Kidney epithelial cell (primary cell): ENCODE results near the gene TENM4. TPM values are rescaled to one million over a fixed set of nuclear protein-coding genes. Genes with fewer than 3 reads are reported as not detected.

ENCODE experiments used
- DNase-seq: peaks from one replicate; pipeline ENCODE4 v3.0.0-alpha.2; 2010; ENCODE audit warnings: low read depth
- H3K27me3 ChIP-seq: 2 replicates; pipeline ENCODE4 v1.6.0; 2011; ENCODE audit warnings: low read length; ENCODE audit not compliant: control insufficient read depth, insufficient read depth
- H3K36me3 ChIP-seq: 2 replicates; pipeline ENCODE4 v1.5.1; 2011; ENCODE audit warnings: low read length; ENCODE audit not compliant: control insufficient read depth, insufficient read depth
- H3K4me3 ChIP-seq: 2 replicates; pipeline ENCODE4 v1.5.1; 2011; ENCODE audit warnings: low read depth, mild to moderate bottlenecking, control low read depth, low read length
- total RNA-seq: library from RNA; depleted of rRNA; stranded (reverse); fragments of >200 nt; gene quantifications from 2 replicates; pipeline ENCODE4 v1.2.3, GENCODE V29; 2015
- TF ChIP-seq, protein P1 (sequence below): IDR thresholded peaks from 2 replicates; pipeline ENCODE4 v1.5.1; 2011; ENCODE audit warnings: mild to moderate bottlenecking, moderate library complexity, low read length, control low read depth, inconsistent platforms; ENCODE audit not compliant: insufficient read depth, poor library complexity, severe bottlenecking

The TENM4 gene
- total RNA-seq, 1 donor from 2014 or later: 35.3 TPM

DNA sequence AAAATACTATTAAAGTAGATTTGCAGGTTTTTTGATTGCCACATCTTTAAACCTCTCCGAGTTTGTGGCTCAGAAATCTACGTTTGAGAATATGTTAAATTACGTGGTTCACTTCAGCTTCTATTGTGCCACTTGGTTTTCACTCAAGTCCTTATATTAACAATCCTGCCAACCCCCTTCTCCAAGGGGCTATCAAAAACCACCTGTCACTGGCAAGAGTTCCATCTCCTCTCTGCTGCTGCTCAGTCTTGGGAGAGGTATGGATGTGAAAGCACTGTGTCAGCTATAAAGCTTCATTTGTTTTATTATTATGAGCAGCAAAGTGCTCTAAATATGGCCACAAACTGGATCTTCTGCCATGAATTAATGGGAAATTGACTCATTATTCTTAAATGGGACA is 668.6 kb downstream of the TENM4 start:
- Histone ChIP-seq H3K36me3 (no peaks in the 10 kb centered on the region), H3K4me3 (no peak overlapping the region), H3K27me3 (no peaks in the 10 kb centered on the region)
- DNase-seq: no peak
- TF ChIP-seq, protein P1, sequence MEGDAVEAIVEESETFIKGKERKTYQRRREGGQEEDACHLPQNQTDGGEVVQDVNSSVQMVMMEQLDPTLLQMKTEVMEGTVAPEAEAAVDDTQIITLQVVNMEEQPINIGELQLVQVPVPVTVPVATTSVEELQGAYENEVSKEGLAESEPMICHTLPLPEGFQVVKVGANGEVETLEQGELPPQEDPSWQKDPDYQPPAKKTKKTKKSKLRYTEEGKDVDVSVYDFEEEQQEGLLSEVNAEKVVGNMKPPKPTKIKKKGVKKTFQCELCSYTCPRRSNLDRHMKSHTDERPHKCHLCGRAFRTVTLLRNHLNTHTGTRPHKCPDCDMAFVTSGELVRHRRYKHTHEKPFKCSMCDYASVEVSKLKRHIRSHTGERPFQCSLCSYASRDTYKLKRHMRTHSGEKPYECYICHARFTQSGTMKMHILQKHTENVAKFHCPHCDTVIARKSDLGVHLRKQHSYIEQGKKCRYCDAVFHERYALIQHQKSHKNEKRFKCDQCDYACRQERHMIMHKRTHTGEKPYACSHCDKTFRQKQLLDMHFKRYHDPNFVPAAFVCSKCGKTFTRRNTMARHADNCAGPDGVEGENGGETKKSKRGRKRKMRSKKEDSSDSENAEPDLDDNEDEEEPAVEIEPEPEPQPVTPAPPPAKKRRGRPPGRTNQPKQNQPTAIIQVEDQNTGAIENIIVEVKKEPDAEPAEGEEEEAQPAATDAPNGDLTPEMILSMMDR: no peak

DNA sequence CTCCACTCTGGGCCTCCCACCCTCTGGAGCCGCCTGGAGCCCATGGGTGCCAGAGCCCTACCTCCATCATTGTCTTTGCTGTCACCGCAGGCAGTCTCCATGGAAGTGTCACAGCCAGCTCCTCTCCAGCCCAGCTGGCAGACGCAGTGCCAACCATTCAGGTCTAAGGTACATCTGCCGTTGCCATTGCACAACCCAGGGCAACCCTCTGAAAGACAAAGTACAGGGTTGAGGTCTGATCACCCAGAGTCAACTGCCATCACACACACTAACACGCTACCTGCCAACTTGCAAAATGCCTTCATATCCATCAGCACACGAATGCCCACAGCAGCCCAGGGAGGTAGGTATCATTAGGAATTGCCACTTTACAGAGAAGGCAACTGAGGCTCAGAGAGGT is 669.9 kb downstream of the TENM4 start:
- Histone ChIP-seq H3K36me3 (no peaks in the 10 kb centered on the region), H3K27me3 (no peaks in the 10 kb centered on the region), H3K4me3 (no peak overlapping the region)
- TF ChIP-seq, protein P1: no peak
- DNase-seq: no peak

DNA sequence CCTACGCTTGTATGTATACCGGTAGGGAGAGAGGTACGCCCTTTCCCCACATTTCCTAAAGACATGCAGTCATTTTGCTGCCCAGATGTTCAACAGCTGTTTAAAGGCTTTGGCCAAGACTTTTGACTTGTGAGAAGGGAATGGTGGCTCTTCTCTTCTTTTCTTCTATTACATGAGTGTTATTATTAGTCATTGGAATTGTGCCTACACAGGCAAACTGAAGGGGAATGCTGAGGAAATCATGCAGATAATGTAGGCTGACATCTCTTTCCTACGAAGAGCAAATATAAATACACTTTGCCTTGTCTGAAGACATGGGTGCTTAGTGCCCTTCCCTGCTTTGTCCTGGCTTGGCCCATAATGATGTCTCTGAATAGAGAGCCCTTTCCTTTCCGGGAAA is 671.9 kb downstream of the TENM4 start:
- Histone ChIP-seq H3K27me3 (no peaks in the 10 kb centered on the region), H3K4me3 (no peak overlapping the region), H3K36me3 (no peaks in the 10 kb centered on the region)
- TF ChIP-seq, protein P1: no peak
- no peak for DNase-seq

GRCh38 chr11:78768345-78768744 is 672.5 kb downstream of the TENM4 start:
- Histone ChIP-seq H3K27me3 (no peaks in the 10 kb centered on the region), H3K36me3 (no peaks in the 10 kb centered on the region), H3K4me3 (no peak overlapping the region)
- TF ChIP-seq, protein P1: no peak
- no peak for DNase-seq

GRCh38 chr11:78767027-78767932 is 673.5 kb downstream of the TENM4 start:
- H3K36me3 ChIP-seq: no peaks in the 10 kb centered on the region
- TF ChIP-seq, protein P1: no peak
- DNase-seq: no peak
- H3K27me3 ChIP-seq: no peaks in the 10 kb centered on the region
- H3K4me3 ChIP-seq: no peak overlapping the region
